Measurements from ENCODE around the gene SERPINB10.

The SERPINB10 gene

DNA sequence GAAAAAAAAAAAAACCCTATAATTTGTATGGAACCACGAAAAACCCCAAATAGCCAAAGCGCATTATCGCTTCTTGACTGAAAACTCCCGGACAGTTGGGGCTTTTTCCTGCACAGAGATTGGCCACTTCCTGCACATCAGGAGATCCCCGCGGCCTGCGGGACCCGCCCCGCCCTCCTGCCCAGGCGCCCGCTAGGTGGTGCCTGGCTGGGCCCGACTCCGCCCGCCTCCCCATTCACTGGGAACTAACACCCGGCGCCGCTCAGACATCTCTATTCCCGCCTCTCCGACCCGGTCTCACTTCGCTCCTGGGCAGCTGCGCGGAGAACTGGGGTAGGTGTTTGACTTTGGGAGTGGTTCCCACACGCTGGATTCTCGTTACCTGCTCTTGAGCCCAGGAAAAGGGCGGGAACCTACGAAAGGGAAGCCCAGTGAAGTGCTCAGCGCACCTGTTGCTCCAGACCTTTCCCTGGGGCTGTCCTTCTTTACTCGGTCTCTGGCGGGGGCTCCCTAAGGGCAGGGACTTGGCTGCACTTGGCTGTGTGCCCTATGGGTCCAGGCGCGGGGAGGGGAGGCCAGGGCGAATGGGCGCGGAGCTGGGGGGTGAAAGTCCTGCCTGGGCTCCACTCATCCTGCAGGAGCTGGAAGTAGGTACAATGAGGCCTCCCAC is 41.4 kb downstream of the SERPINB10 start, which contains the start of gene HMSD:
Gene HMSD, plus strand, starts transcription at position 234 of the 670 bp plus-strand sequence. CDS start 4,155 bp downstream, outside the sequence.
- peak; percentile 29 for DNase-seq

DNA sequence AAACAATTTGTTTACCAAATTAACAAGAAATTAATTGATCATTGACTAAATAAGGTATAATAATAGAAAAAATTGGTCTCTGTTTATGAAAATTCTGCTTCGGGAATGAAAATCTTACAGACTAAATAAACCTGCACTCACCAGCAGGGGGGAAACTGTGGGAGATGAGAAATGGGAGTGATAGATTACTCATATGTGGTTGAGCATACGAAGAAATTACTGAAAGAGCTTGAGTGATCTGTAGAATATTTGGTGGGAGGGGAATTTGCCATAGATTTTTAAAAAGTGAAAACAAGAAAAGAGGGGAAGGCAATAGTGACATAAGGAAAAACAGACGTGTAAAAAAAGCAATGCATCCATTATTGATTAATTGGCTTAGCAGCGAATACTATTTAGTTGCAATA is 43.5 kb downstream of the SERPINB10 start:
- DNase-seq: no peak

DNA sequence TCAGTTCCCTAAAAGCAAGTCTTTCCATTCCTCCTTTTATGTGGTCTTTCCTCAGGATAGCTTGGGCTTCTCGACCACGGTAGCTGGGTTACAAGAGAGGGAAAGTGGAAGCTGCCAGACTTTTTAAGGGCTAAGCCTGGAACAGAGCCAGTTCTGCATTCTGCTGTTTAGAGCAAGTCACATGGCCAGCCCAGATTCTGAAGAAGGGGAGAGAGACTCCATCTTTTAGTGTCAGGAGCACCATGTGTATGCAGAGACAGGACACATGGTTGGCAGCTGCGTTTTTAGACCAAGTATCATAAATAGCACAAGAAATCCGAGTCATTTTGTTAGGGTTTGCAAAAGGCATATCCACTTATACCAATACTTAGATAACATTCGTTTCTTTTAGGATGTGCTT is 46.1 kb downstream of the SERPINB10 start:
- no peak for DNase-seq

DNA sequence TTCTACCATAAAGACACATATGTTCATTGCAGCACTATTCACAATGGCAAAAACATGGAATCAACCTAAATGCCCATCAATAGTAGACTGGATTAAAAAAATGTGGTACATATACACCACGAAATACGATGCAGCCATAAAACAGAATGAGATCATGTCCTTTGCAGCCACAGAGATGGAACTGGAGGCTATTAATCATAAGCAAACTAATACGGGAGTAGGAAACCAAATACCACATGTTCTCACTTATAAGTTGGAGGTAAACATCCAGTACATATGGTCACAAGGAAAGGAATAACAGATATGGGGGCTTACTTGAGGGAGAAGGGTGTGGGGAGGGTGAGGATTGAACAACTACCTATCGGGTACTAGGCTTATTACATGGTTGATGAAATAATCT is 49.0 kb downstream of the SERPINB10 start:
- no peak for DNase-seq

DNA sequence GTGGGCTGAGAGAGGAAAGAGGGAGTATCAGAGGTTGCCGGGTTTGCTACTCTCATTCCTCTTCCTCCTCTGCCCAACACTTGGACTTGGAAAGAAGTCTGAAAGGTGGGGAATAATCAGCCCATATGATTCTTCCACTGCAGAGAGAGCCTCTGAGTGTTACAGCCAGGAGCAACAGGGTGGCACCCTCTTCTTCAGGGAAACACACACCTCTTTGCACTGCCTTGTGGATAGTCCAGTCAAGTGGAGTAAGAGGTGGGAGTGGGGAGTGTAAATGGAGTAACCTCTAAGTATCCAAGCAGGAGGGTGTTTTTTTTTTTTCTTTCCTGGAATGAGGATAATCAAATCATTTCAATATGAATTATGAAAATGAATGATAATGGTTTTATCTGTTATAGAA is 53.1 kb downstream of the SERPINB10 start:
- DNase-seq: no peak

DNA sequence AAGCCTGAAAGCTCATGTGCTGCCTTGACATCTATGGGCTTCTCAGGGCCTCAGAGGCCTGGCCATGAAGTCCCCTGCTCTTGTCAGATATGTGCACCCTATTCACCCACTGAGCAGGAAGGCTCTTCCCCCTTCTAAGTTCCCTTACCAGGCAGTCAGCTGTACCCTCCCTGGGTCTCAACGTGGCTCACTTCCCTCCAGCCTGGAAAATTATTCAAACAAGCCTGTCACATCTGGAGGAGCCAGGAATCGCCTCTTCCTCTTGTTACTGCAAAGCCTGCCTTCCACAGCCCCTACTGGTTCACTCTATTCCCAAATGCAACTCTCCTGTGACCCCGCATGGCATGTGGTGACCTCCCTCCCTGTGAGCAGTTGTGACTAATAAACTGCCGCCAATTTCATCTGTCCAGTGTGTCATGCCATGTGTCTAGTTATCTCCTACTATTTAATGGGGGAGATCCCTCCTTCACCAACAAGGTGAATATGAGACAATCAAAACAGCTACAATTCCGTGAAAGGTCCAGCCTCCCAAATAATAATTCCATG is 53.8 kb downstream of the SERPINB10 start:
- DNase-seq: no peak

DNA sequence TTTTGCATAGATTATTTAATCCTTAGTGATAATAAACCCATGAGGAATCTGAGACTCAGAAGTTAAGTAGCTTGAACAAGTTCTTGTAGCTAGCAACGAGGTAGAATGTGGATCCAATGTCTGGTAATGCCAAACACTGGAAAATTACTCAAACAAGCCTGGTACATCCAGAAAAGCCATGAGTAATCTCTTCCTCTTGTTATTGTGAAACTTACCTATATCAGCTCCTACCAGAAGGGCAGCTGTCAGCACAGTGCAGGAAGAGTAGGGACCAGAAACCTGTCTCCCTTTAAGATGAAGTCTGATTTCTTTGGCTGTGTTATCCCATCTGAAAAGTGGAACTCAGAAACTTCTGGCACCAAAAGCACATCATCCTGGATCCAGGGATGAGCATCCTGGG is 54.4 kb downstream of the SERPINB10 start:
- no peak for DNase-seq

DNA sequence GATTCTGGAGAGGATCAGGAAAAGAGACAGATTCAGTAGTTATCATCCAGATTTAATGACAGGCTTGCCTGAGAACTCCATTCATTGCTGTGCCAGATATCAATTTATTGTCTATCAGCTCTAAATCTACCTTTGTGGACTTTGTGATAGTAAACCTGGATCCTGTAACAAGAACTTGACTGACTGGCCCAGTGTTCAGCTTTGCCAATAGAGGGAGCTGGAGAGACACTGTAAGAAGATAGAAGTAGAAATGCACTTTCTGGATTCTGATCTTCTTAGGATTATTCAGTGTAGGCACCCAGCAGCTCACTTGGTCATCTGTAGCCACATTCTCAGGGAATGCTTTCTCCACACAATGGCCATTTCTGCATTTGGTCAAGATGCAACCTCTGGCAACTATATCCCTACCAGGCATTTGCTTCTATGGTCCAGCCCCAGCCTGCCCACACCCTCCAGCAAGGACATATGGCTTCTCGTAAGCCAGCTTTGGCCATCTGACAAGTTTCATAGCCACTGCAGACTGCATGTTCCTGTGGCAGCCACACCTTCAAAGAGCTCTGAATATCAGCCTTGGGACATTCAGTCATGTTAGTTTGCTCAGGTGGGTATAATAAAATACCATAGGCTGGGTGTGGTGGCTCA is 56.0 kb downstream of the SERPINB10 start:
- peak; percentile 34 for DNase-seq

DNA sequence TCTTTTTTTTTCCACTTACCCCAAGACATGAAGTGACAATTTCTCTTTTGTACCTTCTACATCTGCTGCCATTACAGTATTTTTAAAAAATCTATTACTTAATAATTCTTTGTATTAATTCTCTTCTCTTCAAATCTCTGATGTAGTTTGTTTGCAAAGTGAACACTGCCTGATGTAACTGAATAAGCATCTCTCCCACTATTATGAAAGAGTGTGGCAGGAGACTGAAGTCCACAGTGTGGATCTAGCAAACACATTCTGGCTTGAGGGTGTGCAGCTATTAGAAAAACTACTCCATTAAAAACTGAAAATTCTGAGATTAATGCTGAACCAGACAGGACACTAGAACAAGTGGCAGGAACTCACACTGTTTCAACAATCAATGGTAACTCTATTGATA is 57.1 kb downstream of the SERPINB10 start:
- no peak for DNase-seq

DNA sequence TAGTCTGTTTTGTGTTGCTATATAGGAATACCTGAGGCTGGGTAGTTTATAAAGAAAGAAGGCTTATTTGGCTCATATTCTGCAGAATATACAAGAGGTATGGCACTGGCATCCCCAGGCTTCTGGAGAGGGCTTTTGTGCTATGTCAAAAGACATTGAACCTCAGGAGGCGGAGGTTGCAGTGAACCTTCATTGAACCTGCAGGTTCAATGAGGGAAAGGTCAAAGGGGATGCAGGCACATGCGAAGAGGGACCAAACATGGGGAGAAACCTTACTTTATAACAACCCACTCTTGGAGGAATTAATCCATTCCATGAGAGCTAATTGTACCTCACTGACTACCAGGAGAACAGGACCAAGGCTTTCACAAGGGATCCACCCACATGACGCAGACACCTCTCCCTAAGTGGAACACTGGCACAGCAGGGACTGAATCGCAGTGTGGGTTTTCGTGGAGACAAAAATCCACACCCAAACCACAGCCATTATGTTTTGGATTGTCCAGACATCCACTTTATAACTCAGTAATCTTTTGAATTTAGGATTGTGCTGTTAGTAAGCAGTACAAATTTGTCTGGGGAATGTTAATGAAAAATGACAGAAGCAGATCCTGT is 58.1 kb downstream of the SERPINB10 start:
- no peak for DNase-seq

DNA sequence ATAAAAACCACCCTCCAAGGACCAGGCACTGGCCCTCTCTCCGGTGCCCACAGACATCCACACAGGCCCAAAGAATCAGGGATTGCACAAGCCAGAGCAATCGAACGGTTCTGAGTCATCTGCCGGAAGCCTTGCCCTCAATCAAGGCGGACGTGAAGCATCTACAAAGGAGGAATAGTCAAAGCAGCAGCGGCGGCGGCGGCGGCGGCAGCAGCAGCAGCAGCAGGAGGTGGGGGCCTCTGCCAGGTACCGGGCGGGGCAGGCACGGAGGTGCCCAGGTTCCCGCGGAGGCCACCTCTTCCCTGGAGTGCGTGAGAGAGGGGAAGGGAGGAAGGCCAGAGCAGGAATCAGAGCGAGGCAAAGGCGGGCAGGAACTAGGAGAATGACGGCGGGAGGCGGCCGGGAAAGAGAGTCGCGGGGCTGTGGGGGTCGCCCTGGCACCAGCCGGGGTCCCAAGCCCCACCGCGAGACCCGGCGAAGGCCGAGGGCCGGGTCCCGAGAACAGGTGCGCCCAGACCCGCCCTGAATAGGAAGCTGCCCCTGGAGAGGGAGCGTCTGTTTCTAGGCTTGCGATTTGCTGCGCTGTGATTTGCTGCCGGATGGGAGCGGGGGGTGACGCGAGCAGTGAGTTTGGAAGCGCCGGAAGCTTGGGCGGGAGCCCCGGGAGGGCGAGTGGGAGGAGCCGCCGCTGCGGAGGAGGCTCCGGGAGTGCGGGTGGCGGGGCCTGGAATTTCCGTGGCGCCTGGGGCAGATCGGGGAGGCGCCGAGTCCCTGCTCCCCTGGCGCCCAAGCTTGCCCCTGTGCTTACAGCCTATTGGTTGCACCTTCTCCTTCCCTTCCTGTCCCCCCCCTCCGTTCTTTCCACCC is 62.4 kb downstream of the SERPINB10 start, which contains the start of gene SERPINB8:
Gene SERPINB8, plus strand, starts transcription at position 140 of the 867 bp plus-strand sequence. CDS start 8,228 bp downstream, outside the sequence.
- DNase-seq: peak; percentile 76

DNA sequence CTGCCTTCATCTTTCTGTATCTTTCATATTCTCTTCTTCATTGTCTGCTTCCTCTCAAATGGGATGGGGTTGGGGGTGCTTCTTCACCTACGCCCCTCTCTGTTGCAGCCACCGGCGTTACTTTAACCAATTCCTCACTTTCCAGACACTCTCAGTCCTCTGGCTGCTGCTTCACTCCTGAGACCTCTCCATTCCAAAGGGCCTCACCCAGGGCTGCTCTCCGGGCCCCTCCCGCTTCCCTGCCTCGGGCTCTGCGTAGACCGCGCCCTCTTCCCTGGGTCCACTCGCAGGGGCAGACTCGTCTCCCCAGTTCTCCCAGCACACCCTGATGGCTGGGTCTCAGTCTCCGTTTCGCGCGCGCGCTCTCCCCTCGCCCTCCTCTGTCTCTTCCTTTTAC is 63.0 kb downstream of the SERPINB10 start:
- no peak for DNase-seq

DNA sequence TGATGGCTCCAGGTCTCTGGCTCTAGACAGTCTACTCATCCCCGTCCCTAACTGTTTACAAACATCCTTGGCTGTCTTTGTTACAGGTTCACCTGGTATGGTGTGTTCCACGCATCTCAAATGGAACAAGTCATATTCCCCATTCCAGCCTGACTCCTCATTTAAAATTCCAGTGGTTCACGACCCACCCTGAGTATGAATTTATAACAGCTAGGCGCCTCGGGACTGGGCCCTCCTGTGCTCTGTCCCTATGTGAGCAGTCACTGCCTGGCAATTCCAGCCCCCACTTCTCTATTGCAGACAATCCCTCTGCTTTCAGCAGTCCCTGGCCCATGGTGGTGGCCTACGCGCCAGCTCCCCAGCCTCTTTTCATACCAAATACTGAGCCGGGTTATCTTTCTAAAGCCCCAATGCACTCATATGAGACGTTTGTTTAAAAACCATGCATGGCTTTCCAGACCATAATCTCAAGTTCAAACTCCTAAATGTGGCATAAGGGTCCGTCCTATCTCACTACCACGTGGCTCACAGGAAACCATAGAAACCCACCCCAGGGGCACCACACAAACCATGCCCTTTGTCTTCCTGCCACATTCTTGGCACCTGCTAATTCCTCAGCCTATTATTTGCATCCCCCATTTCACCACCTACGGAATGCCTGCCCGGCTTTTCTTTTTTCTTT is 63.7 kb downstream of the SERPINB10 start:
- no peak for DNase-seq

DNA sequence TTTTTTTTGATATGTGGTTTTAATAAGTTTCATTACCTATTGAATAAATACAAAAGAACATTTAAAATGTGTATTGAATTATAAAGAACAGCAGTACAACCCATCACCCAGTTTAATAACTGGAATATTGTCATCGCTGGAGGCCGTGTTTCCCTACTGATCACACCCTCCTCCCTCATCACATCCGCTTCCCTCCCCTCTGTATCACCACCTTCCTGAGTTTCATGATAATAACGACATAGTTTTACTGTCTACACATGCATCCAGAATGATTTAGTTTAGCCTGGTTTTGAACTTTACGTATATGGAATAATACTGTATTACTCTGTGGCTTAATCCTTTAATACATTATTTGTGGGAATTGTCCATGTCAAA is 64.2 kb downstream of the SERPINB10 start:
- DNase-seq: no peak

DNA sequence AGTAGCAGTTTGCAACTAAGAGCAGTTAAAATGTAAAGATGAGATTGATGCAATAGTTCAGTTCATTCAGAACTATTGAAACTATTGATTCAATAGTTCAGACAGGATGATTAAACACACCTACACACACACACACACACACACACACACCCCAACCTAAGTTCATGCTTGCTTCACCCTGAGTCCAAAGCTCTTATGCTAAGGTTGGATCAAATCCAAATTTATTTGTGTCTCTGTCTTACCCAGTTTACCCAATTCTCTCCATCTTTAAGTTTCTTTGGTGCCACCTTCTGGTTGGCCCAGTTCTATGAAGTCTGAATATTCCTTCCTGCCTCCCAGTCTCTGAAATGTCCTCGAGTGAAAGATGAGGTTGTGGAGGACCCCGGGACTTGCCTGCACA is 67.2 kb downstream of the SERPINB10 start:
- no peak for DNase-seq

DNA sequence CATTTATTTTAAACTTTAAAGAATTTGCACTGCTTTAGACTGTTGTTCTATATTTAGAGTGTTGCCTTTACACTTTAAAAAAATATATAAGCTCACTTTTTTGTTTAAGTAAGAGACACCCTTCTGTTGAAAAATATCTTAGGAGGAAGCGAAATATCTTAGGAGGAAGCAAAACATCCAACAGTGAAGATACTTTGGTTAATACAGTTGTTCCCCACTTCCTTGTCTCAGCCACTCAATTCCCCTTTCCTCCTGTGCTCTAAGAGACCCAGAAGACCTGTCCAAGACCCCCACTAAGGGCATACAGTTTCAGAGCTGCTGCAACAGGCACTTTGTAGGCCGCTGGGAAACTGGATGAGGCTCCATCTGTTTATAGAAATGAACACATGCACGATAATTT is 67.9 kb downstream of the SERPINB10 start:
- DNase-seq: no peak

DNA sequence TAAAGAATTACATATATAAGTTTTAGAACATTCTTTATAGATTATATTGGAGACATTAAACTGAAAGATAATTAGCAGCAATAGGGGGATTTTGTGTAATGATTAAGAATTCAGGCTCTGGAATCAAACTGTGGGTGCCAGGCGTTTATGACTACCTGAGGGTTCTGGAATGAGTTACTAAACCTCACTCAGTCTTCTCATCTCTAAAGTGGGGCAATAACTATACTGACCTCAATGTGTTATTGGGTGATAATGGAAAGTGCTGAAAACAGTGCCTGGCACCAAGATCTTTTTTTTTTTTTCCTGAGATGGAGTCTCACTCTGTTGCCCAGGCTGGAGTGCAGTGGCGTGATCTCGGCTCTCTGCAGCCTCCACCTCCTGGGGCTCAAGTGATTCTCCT is 69.3 kb downstream of the SERPINB10 start:
- no peak for DNase-seq

DNA sequence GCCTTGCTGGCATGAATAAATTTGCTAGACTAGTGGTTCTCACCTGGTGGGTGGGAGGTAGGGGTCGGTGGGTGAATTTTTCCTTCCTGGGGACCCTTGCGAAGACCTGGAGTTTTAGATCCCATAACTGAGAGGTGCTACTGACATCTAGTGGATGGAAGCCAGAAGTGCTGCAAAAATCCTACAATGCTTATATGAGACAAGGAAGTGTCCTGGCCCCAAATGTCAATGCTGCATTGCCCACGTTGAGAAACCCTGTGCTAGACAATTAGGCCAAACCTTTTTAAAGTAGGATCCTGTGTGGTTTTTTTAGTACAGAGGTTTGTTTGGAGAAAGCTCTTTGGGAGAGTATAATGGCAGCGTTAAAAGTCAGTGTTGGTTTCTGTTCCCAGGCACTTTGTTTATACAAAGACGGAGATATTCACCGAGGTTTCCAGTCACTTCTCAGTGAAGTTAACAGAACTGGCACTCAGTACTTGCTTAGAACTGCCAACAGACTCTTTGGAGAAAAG is 71.7 kb downstream of the SERPINB10 start:
- DNase-seq: peak; percentile 16

DNA sequence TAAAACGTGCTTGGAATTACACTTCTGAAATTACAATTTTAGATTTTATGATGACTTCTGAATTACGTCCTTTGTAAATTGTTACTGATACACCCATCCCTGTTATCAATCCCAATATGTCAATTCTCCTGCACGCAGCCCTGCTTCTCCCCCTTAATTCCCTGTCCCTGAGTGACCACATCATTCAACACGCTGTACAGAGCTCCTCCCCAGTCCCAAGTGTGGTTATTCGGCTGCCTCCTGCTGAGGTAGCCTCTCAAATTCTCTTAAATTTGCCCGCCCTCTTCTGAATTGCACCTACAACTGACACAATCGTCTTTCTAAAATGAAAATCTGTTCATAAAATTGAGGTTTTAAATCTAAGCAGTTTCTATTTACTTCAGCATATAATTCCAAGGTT is 72.3 kb downstream of the SERPINB10 start:
- DNase-seq: no peak

DNA sequence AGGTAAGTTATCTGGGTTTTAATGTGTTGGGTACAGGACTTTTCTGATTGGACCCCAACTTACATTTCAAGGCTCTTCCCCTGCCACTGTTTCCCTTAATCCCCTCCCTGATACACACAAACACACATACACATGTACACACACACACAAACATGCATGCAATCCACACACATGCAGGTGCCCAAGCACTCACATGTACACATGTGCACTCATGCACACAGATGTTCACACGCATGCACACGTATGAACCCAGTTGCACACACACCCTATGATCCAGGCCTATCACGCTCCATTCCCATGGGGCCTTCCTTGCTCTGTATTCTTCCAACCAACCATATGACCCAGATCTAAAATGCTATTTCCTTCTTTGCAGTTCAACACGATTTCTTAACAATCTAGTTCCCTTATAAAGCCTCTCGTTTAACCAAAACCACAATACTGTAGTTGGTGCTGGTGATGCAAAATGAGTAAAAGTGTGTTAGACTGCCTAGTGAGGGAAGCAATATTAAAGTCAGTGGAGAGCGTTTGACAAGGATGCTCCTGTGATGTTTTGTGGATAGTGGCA is 73.2 kb downstream of the SERPINB10 start:
- no peak for DNase-seq

DNA sequence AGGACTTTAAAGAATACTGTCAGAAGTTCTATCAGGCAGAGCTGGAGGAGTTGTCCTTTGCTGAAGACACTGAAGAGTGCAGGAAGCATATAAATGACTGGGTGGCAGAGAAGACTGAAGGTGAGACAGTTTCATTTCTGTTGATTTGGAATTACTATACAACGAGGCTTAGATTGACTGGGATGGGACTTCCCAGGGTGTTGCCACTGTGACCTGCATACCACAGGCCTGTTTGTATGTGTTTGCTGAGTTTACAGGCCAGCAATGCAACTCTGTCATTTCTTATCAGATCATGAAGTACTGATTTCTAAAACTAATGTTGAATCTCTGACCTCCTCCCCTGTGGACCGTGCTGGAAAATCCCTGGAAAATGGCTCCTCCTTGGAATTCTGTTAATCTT is 74.0 kb downstream of the SERPINB10 start:
- DNase-seq: no peak

DNA sequence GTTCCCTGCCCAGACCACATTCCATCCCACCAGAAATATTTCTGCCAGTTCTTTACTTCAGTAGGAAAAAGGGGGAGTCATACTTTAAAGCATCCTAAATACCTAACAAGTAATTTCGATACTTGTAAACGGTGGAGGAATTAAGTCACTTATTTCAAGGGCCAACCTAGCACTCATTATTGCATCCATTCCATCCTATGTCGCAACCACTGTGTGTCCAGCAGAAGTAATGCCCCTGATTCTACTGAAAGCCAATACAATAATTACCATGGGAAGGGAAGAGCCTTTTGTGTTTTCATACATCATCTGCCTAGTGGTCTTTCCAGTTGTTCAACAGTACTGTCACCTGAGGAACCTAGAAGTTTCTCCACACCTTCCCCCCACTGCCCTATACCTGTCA is 74.6 kb downstream of the SERPINB10 start:
- DNase-seq: no peak
